PC-9 (cell line): ENCODE data around the gene DAAM2.

Experiments
- CTCF ChIP-seq: fragments of 200-600 bp; sonication (generic); conservative IDR thresholded peaks from 2 replicates; pipeline ENCODE4 v1.6.1; 2017; ENCODE audit warnings: mixed run types, antibody characterized with exemption, mild to moderate bottlenecking, moderate library complexity
- EZH2 ChIP-seq: fragments of 200-600 bp; sonication (generic); IDR thresholded peaks from 2 replicates; pipeline ENCODE4 v1.8.0; 2017; ENCODE audit warnings: antibody characterized with exemption, low read depth

DNA sequence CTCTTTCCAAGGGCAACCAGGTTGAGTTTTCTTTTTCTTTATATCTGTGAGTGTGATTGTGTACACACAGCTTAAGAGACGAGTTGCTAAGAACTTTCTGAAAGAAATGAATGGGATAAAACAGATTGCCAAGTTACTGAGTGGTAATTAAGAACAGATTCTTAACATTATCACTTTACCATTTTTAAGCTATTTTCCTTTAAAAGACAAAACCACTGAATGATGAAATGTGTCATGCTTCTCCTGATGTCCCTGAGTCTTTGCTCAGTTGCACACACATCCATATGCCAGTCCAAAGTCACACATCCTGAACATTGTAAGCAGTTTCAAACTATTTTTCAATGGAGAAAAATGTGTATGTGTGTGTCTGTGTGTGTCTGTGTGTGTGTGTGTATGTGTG lies 5.5 kb upstream of the DAAM2 start:
- no peak for TF ChIP-seq CTCF
- TF ChIP-seq EZH2: no peak
